Measurements from ENCODE around the gene RGS6.

Gene RGS6

DNA sequence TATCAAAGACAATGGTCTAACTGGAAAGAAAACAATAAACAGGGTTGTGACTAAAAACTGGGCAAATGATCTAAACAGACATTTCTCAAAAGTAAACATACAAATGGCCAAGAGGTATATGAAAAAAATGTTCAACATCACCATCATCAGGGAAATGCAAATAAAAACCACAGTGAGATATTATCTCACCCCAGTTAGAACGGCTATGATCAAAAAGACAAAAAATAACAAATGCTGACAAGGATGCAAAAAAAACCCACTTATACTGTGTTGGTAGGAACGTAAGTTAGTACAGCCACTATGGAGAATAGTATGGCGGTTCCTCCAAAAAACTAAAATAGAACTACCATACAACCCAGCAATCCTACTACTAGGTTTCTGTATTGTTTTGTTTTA lies 470.1 kb downstream of the RGS6 start:
- DNase-seq (ENCODE audit: low spot score): no peak

DNA sequence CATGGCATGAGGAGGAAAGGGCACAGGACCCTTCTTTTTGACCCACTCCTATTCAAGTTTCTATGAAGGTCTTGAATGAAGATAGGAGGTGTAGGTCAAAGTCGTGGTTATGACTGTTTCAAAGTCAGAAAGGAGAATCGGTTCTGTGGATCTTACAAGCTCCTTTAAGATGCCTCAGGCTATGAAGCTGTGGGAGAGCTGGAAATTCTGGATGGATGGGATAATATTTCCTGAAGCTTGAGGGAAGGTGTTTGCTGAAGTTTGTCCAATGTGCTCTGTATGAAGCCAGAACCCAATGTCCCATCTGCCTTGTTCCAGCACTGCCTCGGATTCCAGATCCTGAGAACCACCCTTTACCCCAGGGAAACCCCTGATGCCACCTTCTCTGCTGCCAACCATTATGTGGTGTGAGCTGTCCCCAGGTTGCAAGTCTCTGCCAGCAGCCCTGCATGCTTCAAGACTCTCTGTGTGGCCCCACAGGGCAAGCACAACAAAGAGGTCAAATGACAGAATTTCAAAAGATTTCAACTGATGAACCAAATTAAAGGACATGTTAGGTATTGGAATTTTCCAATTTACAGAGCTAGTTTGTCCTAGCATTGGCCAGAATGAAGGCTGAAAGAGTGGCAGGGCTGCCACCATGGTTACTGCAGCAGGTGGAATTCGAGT lies 472.0 kb downstream of the RGS6 start:
- no peak for DNase-seq (ENCODE audit: low spot score)

DNA sequence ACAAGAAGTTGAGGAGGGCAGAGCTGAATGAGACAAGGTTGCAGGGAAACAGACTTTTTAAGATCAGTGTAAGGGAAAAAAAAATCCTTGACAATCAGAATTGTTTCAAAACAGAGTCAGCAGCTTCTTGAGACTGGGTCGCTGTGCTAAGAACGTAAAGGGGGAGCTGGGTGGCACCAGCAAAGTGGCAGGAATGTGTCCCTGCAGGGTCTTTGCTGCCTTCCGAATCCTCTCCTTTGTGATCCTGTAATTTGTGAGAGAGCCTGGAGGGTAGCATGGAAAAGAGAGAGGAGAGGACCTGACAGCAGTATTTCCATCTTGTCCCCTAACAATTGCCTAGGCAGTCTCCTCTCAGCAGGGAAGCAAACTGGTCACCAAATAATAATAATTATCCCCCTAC lies 472.8 kb downstream of the RGS6 start:
- no peak for DNase-seq (ENCODE audit: low spot score)

DNA sequence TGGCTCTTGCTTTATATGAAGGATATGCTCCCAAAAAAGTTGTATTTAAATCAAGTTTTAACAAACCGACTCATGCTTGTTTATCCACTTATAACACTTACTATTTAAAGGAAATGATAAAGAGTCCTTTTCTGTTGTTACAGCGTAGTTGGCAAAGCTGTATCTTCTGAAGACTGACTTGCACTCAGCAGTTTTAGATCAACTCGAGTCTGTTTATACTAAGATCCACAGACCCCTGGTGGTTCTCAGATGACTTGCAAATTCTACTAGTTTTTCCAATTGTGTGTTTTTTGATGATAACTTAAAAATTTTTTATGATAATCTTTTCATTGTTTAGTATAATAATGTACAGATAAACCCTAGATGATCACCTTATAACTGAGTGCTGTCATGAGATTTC lies 475.8 kb downstream of the RGS6 start:
- DNase-seq (ENCODE audit: low spot score): no peak

DNA sequence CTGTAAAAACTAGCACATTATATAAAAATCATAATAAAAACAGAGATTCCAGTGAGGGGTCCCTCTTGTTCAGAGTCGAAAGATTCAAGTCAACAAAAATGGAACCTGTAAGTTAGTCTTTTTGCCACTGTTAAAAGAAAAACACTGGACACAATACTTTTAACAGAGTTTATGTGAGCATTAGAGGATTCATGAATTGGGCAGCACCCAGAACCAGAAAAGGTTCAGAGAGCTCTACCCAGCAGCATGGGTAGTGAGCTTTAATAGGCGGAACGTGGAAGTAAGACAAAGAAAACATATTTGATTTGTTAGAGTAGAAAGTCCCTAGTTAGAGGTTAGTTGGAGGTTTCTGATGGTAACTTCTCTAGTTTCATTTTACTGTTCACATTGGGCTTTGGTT lies 476.8 kb downstream of the RGS6 start:
- no peak for DNase-seq (ENCODE audit: low spot score)

DNA sequence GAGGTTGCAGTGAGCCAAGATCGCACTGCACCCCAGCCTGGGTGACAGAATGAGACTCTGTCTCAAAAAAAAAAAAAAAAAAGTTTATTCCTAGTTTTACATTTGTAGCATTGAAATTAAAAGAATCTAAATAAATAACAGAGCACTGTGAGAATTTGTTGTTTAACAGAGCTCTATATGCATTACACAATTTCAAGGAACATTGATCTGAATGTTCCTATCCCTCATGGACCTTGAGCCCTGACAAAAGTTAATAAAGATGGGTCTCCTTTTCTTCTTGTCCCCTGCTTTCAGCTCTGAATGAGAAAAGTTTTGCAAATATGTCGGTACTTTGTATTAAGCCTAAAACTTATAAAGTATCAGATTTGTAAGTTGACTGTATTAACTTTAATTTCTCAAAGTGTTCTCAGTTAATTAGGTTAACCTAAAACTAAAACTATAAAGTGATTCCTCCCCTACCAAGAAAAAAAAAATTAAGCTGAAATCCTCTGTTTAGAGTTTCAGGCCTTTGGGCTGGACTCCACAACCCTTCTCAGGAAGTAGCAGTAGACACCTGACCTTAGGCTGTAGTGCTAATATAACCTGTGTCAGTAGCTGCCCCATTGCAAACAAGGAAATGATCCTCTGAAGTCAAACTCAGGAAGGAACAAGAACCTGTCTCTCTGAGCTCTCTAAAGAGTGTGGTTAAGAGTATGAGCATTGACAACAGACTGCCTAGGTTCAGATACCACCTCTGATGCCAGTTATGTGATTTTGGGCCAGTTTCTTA lies 484.0 kb downstream of the RGS6 start:
- no peak for DNase-seq (ENCODE audit: low spot score)

DNA sequence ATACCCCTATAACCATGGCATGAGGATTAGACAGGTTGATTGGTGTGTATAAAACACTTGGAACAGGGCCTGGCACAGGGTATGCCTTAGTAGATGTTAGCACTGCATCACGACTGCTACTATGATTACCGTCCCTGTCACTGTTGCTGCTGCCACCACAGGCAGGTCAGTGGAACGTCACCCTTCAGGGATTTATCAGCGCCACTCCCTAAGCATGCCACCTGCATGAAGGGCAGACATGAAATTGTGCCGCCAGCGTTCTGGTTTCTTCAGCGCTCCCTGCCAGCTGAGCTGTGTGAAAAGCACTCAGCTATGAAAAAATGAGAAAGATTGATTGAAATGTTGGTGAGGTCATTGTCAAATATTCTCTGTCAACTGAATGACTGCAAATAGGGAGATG lies 484.7 kb downstream of the RGS6 start:
- DNase-seq (ENCODE audit: low spot score): no peak

- DNase-seq (ENCODE audit: low spot score): no peak
Observed at GRCh38 chr14:72418806-72419205, 486.6 kb downstream of the RGS6 start.

GRCh38 chr14:72419226-72419775 lies 487.1 kb downstream of the RGS6 start:
- DNase-seq (ENCODE audit: low spot score): no peak

- peak; percentile 69 for DNase-seq (ENCODE audit: low spot score)
Observed at GRCh38 chr14:72420749-72421474, 488.7 kb downstream of the RGS6 start.

- no peak for DNase-seq (ENCODE audit: low spot score)
Observed at GRCh38 chr14:72423957-72424356, 491.7 kb downstream of the RGS6 start.

GRCh38 chr14:72430457-72430856 lies 498.2 kb downstream of the RGS6 start:
- DNase-seq (ENCODE audit: low spot score): no peak

DNA sequence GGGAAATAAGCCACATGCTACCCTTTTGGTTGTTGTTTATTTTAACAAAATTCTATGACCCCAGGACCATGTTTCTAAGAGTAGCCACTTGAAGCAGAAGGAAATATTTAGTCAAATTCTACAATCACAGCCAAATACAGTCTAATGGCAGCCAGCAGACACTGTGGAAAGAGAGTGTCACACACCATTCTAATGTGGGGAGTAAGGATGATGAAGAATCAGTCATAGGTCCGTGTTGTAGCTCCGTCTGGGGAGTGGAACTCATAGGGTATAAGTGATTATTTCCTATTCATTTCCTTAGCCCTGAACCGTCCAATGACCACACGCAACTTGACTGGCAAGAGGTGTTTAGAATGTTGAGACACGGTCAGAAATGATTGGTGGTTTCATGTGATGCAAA lies 500.5 kb downstream of the RGS6 start:
- DNase-seq (ENCODE audit: low spot score): no peak

DNA sequence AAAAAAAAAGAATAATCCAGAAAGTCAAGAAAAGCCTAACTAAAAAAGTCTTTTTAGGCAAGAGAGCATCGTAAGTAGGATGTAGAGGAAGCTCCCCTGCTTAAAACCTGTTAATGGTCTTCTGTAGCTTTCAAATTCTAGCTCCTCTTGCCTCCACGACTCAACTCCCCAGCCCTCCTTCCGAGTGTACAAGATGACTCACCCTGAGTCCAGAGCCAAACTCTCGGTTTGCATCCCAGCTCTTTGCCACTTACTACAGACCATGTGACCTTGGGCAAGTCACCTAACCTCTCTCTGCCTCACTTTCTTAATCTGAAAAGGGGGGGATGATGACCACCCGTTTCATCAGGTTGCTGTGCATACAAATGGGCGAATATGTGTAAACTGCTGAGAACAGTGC lies 501.3 kb downstream of the RGS6 start:
- peak; percentile 39 for DNase-seq (ENCODE audit: low spot score)

- no peak for DNase-seq (ENCODE audit: low spot score)
Observed at GRCh38 chr14:72434856-72435255, 502.6 kb downstream of the RGS6 start.

DNA sequence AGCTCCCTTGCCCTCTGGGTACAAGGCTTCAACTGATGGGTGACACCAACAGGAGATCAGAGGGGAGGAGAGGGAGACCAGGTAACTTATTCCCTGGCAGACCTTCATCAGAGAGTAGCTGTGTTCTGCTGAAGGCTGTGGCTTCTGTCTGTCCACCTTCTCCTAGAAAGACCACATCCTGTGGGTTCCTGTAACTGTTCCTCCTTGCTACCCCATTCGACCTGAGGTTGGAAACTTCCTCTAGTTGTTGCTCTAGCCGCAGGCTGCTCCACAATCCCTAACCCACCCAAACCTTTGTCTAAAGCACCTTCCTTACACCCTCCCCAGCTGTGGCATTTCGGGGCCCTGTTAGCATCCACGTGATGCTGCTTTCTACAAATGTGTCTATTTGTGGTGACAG lies 507.5 kb downstream of the RGS6 start:
- no peak for DNase-seq (ENCODE audit: low spot score)

- DNase-seq (ENCODE audit: low spot score): no peak
Observed at GRCh38 chr14:72443256-72443655, 511.0 kb downstream of the RGS6 start.

DNA sequence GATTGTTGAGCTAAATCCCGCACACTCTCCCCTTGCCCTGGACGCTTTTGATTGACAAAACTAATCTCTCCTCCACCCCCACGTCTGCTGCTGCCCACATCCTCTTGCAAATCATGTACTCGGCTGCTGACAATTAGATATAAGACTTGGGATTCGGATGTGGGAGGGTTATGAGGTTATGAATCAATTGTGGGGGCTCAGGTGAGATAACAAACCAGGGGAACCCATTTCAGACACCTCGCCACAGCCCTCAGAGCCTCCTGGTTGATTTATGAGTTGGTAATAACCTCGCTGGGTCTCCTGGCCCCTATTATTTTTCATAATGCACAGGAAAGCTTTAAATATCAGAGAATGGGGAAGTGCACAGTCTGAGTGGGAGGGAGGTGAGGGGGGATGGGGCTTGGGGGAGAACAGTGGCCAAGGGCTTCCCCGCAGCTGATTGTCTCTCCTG lies 511.8 kb downstream of the RGS6 start:
- DNase-seq (ENCODE audit: low spot score): no peak

- no peak for DNase-seq (ENCODE audit: low spot score)
Observed at GRCh38 chr14:72444701-72445100, 512.5 kb downstream of the RGS6 start.

DNA sequence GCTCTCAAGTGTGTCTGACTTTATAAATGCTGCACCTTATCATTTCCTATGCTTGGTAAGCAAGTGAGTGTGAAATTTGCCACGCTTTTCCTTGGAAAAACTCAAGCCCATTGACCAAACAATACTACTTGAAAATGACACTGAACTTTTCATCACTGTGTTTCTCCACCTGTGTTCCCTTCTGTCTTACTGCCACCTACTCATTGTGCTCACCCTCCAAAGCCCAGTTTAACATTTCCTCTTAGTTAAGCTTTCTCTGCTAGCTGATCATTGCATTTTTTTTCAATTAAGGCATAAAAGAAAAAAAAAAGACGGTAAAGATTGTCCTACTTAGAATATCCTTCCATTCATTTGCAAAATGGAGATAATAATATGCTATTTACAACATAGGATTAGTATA lies 516.0 kb downstream of the RGS6 start:
- DNase-seq (ENCODE audit: low spot score): no peak

DNA sequence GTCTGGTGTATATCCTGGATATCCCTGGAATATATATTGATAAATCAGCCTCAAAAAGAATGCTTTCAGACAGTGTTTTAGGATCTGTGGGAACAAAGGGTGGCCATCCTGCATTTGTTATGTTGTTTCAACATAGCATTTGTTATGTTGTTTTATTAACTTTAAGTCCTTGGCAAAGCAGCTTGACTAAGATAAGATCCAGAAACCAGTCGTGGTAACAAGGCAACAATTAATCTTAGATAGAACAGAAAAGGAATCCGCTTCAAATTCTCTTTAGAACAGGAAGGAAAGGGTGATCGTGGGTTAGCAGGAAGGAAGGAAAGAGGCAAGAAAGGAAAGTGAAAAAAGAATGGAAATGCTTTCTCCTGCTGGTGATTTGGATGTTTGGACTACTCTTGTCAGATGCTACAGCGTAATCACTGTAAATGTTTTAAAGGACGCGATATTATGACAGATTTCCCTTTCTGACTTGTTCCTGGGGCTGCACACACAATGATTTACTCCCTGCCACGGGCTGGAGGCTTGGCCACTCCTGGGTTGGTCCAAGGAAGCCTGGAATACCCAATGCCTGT lies 518.3 kb downstream of the RGS6 start:
- DNase-seq (ENCODE audit: low spot score): no peak
